Esophagus (tissue), 2 donors: ENCODE measurements around the gene ZNF609. TPM values are rescaled to one million over a fixed set of nuclear protein-coding genes. Genes with fewer than 3 reads are reported as not detected.

Source experiments
- H3K27ac ChIP-seq, 2 donors: one replicate each; pipeline ENCODE4 v1.5.1; 2013; ENCODE audit warnings: low read depth in 2 of 2, mild to moderate bottlenecking in 2 of 2, inconsistent platforms in 1 of 2, low read length in 1 of 2, moderate library complexity in 1 of 2
- H3K27me3 ChIP-seq, 2 donors: one replicate each; pipeline ENCODE4 v1.6.1; 2013; ENCODE audit warnings: low read length in 2 of 2, control low read depth in 1 of 2, mild to moderate bottlenecking in 1 of 2; ENCODE audit not compliant: insufficient read depth in 2 of 2, control insufficient read depth in 1 of 2
- H3K36me3 ChIP-seq, 2 donors: one replicate each; pipeline ENCODE4 v1.6.1; 2013; ENCODE audit warnings: low read length in 1 of 2; ENCODE audit not compliant: control insufficient read depth in 2 of 2, insufficient read depth in 2 of 2
- H3K4me1 ChIP-seq, 2 donors: one replicate each; pipeline ENCODE4 v1.6.1; 2013; ENCODE audit warnings: low read length in 1 of 2; ENCODE audit not compliant: control insufficient read depth in 2 of 2, insufficient read depth in 2 of 2
- H3K4me3 ChIP-seq, 2 donors: one replicate each; pipeline ENCODE4 v1.5.1; 2013; ENCODE audit warnings: low read length in 2 of 2, mild to moderate bottlenecking in 2 of 2, low read depth in 1 of 2, moderate library complexity in 1 of 2
- H3K9me3 ChIP-seq, 2 donors: one replicate each; pipeline ENCODE4 v1.6.1; 2013; ENCODE audit warnings: mild to moderate bottlenecking in 2 of 2, low read depth in 1 of 2, low read length in 1 of 2, moderate library complexity in 1 of 2; ENCODE audit not compliant: control insufficient read depth in 2 of 2, insufficient read depth in 1 of 2
- WGBS, 2 donors: extraction: QIAGEN DNeasy Blood & Tissue Kit; methylation state at CpG; one replicate each; pipeline ENCODE4 v1.1.7; 2013; 5-methylcytosine and 5-hydroxymethylcytosine counted together
- polyA plus RNA-seq, 2 donors: library from polyadenylated mRNA; stranded (reverse); fragments of 200-250 nt; gene quantifications; one replicate each; pipeline ENCODE4 v1.2.3, GENCODE V29; 2013
- donor health status: healthy with polysubstance abuse.
- donor health status: Bipolar disorder and iron deficiency.

Gene ZNF609
- polyA plus RNA-seq, 2 donors, result 3.5 to 4.1 TPM

GRCh38 chr15:64678126-64678819 lies 217.9 kb downstream of the ZNF609 start:
- peaks cover 25 to 36% of the 10 kb centered on the region in 2 donors for H3K36me3 ChIP-seq
- H3K4me3 ChIP-seq, result no peak overlapping the region
- no peak overlapping the region for H3K27ac ChIP-seq
- no peaks in the 10 kb centered on the region for H3K9me3 ChIP-seq
- H3K27me3 ChIP-seq, result no peaks in the 10 kb centered on the region
- WGBS, 2 donors, result 83 to 87% methylated on average over 14 of the region's 14 CpGs
- H3K4me1 ChIP-seq, result no peaks in the 10 kb centered on the region

GRCh38 chr15:64680097-64680496 lies 219.7 kb downstream of the ZNF609 start:
- H3K4me1 ChIP-seq, result no peaks in the 10 kb centered on the region
- no peaks in the 10 kb centered on the region for H3K27me3 ChIP-seq
- no peaks in the 10 kb centered on the region for H3K9me3 ChIP-seq
- 46 to 62% methylated on average over 2 of the region's 2 CpGs for WGBS, 2 donors
- no peak overlapping the region for H3K27ac ChIP-seq
- peaks cover 22 to 32% of the 10 kb centered on the region in 2 donors for H3K36me3 ChIP-seq
- H3K4me3 ChIP-seq, result no peak overlapping the region

- no peak overlapping the region for H3K27ac ChIP-seq
- no peaks in the 10 kb centered on the region for H3K9me3 ChIP-seq
- 58 to 60% methylated on average over 9 of the region's 9 CpGs for WGBS, 2 donors
- peaks cover 16 to 27% of the 10 kb centered on the region in 2 donors for H3K36me3 ChIP-seq
- no peaks in the 10 kb centered on the region for H3K27me3 ChIP-seq
- no peaks in the 10 kb centered on the region for H3K4me1 ChIP-seq
- no peak overlapping the region for H3K4me3 ChIP-seq
Observed at GRCh38 chr15:64681424-64682024, 221.1 kb downstream of the ZNF609 start.

- Histone ChIP-seq H3K27me3 (no peaks in the 10 kb centered on the region), H3K27ac (no peak overlapping the region), H3K9me3 (no peaks in the 10 kb centered on the region), H3K4me3 (no peak overlapping the region), H3K4me1 (no peaks in the 10 kb centered on the region), H3K36me3 (peaks cover 20 to 29% of the 10 kb centered on the region in 2 donors)
- WGBS, 2 donors, result 78 to 83% methylated on average over 3 of the region's 3 CpGs
Observed at GRCh38 chr15:64682255-64682654, 221.9 kb downstream of the ZNF609 start.

GRCh38 chr15:64683378-64683777 lies 223.0 kb downstream of the ZNF609 start:
- H3K27ac ChIP-seq, result no peak overlapping the region
- peaks cover 23 to 24% of the 10 kb centered on the region in 2 donors for H3K36me3 ChIP-seq
- H3K27me3 ChIP-seq, result no peaks in the 10 kb centered on the region
- no peak overlapping the region for H3K4me3 ChIP-seq
- 47 to 64% methylated on average over 3 of the region's 3 CpGs for WGBS, 2 donors
- H3K4me1 ChIP-seq, result no peaks in the 10 kb centered on the region
- no peaks in the 10 kb centered on the region for H3K9me3 ChIP-seq

GRCh38 chr15:64685230-64685888 lies 225.0 kb downstream of the ZNF609 start:
- Histone ChIP-seq H3K9me3 (no peaks in the 10 kb centered on the region), H3K4me1 (no peaks in the 10 kb centered on the region), H3K27ac (no peak overlapping the region), H3K27me3 (no peaks in the 10 kb centered on the region), H3K36me3 (peaks cover 22 to 28% of the 10 kb centered on the region in 2 donors), H3K4me3 (no peak overlapping the region)
- 75% methylated on average over 4 of the region's 4 CpGs for WGBS, 2 donors

- Histone ChIP-seq H3K36me3 (peaks cover 21 to 29% of the 10 kb centered on the region in 2 donors), H3K27ac (no peak overlapping the region), H3K9me3 (no peaks in the 10 kb centered on the region), H3K4me1 (no peaks in the 10 kb centered on the region), H3K27me3 (no peaks in the 10 kb centered on the region), H3K4me3 (no peak overlapping the region)
- 61 to 63% methylated on average over 10 of the region's 10 CpGs for WGBS, 2 donors
Observed at GRCh38 chr15:64686130-64686735, 225.9 kb downstream of the ZNF609 start.

- Histone ChIP-seq H3K27ac (no peak overlapping the region), H3K4me1 (no peaks in the 10 kb centered on the region)
- WGBS, 2 donors, result 75 to 90% methylated on average over 2 of the region's 2 CpGs
Observed at GRCh38 chr15:64687172-64687571, 226.8 kb downstream of the ZNF609 start.

GRCh38 chr15:64687688-64688087 lies 227.3 kb downstream of the ZNF609 start:
- Histone ChIP-seq H3K27ac (no peak overlapping the region), H3K4me1 (no peaks in the 10 kb centered on the region), H3K27me3 (no peaks in the 10 kb centered on the region), H3K4me3 (no peak overlapping the region), H3K9me3 (no peaks in the 10 kb centered on the region), H3K36me3 (peaks cover 15 to 23% of the 10 kb centered on the region in 2 donors)
- WGBS, 2 donors, result 65 to 66% methylated on average over 3 of the region's 3 CpGs

More at GRCh38 chr15:64687172-64687571, 226.8 kb downstream of the ZNF609 start:
- Histone ChIP-seq H3K36me3 (peaks cover 16 to 26% of the 10 kb centered on the region in 2 donors), H3K9me3 (no peaks in the 10 kb centered on the region), H3K27me3 (no peaks in the 10 kb centered on the region), H3K4me3 (no peak overlapping the region)
